Measurements from ENCODE around the gene TNPO3. TPM values are rescaled to one million over a fixed set of nuclear protein-coding genes. Genes with fewer than 3 reads are reported as not detected.

Gene TNPO3
- total RNA-seq, 1 experiment from 2014 or later = 58.5 TPM

DNA sequence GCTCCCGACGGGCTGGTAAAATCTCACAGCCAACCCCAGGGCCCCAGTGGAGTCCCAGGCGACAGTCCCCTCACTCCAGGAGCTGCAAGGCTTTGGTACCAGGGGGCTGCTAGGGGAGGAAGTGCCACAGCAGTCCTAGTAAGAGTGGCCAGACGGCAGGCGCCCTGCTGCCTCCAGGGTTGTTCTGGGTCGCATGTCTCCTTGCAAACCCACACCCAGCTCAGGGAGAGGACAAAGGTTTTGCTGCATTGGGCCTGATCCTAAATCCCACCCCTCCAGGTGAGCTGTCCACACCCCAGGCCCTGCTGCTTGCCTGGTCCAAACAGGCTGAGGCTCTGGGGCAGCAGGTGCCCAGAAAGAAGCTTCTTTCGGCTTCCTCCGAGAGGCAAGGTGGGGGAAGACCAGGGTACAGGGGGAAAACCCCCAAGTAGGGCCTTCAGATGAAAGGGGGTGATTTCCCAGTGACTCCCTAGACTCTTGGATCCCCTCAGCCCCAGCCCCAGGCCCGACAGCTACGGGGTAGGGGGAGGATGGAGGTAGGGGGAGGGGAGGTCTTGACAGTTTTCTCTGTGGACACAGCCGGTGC is 140.3 kb downstream of the TNPO3 start:
- DNase-seq (ENCODE audit: low read depth, low spot score) = no peak
- BruUV-seq (replicated peaks) = no TSS peak
- Histone ChIP-seq H3K9ac (ENCODE audit: low read length) (no peak overlapping the region), H4K20me1 (ENCODE audit: insufficient read depth) (no peaks in the 10 kb centered on the region), H3K79me2 (ENCODE audit: insufficient read depth, low read length) (no peaks in the 10 kb centered on the region), H3K9me2 (ENCODE audit: insufficient read depth) (no peaks in the 10 kb centered on the region), H3K4me1 (ENCODE audit: control insufficient read depth in 1 of 2, insufficient read depth in 2 of 2, low read length in 2 of 2) (peaks cover 0 to 5% of the 10 kb centered on the region in 2 experiments; a peak in 1 of 4 replicates), H3K4me3 (replicated peaks in 1 of 2; ENCODE audit: low read depth in 1 of 2, low read length in 2 of 2) (no peak overlapping the region), H3K9me3 (ENCODE audit: control insufficient read depth in 1 of 2, insufficient read depth in 1 of 2, low read depth in 1 of 2, low read length in 2 of 2) (no peaks in the 10 kb centered on the region), H3K27me3 (ENCODE audit: insufficient read depth, low read length) (no peaks in the 10 kb centered on the region; the same call in 1 of the 2 replicates), H3K4me2 (ENCODE audit: low read length) (no peak overlapping the region), H3K27ac (ENCODE audit: low read depth, low read length) (no peak overlapping the region), H2AFZ (ENCODE audit: low read depth, low read length, poor library complexity, severe bottlenecking) (no peak overlapping the region), H3K36me3 (ENCODE audit: control insufficient read depth in 1 of 2, insufficient read depth in 2 of 2, low read length in 2 of 2) (no peaks in the 10 kb centered on the region)
- ATAC-seq = no peak
- no peak for TF ChIP-seq CBX3 (IDR thresholded peaks at IDR 0.05; ENCODE audit: low read depth)
- TF ChIP-seq SP1 (IDR thresholded peaks at IDR 0.05; ENCODE audit: low read depth) = no peak
- no peak for TF ChIP-seq EGR1 (IDR thresholded peaks at IDR 0.05; ENCODE audit: low read depth)
- TF ChIP-seq, protein P1, sequence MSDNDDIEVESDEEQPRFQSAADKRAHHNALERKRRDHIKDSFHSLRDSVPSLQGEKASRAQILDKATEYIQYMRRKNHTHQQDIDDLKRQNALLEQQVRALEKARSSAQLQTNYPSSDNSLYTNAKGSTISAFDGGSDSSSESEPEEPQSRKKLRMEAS (IDR thresholded peaks at IDR 0.05) = no peak
- TF ChIP-seq JUND (IDR thresholded peaks at IDR 0.05) = no peak
- TF ChIP-seq, protein P2, sequence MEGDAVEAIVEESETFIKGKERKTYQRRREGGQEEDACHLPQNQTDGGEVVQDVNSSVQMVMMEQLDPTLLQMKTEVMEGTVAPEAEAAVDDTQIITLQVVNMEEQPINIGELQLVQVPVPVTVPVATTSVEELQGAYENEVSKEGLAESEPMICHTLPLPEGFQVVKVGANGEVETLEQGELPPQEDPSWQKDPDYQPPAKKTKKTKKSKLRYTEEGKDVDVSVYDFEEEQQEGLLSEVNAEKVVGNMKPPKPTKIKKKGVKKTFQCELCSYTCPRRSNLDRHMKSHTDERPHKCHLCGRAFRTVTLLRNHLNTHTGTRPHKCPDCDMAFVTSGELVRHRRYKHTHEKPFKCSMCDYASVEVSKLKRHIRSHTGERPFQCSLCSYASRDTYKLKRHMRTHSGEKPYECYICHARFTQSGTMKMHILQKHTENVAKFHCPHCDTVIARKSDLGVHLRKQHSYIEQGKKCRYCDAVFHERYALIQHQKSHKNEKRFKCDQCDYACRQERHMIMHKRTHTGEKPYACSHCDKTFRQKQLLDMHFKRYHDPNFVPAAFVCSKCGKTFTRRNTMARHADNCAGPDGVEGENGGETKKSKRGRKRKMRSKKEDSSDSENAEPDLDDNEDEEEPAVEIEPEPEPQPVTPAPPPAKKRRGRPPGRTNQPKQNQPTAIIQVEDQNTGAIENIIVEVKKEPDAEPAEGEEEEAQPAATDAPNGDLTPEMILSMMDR (IDR thresholded peaks at IDR 0.05 in 2 of 3, conservative IDR thresholded peaks at IDR 0.05 in 1 of 3; ENCODE audit: borderline replicate concordance in 1 of 3, insufficient read depth in 1 of 3, low read depth in 2 of 3, low read length in 2 of 3) = no peak
- TF ChIP-seq POLR2AphosphoS5 (IDR thresholded peaks at IDR 0.05; ENCODE audit: low read depth, low read length) = no peak
- TF ChIP-seq EZH2phosphoT487 (IDR thresholded peaks at IDR 0.05; ENCODE audit: borderline replicate concordance) = no peak
- TF ChIP-seq, protein P3, sequence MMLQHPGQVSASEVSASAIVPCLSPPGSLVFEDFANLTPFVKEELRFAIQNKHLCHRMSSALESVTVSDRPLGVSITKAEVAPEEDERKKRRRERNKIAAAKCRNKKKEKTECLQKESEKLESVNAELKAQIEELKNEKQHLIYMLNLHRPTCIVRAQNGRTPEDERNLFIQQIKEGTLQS (IDR thresholded peaks at IDR 0.05) = no peak
- ChIA-PET CTCF (no interaction called here), POLR2A (no interaction called here), RAD21 (ENCODE audit: low non-redundant PET in 1 of 2, low total read pairs in 2 of 2, uncharacterized antibody in 2 of 2, unreplicated experiment in 2 of 2) (no interaction called here)
- intact Hi-C loops (cut with micrococcal nuclease) = no loop called here
